ENCODE measurements around the gene PTPN9. TPM values are rescaled to one million over a fixed set of nuclear protein-coding genes. Genes with fewer than 3 reads are reported as not detected.
"Not testable (repeated sequence)": the region's sequence is repeated elsewhere in the genome, so short reads cannot be mapped to it uniquely, and the experiment has no call there.

The PTPN9 gene
- total and polyA plus RNA-seq, 2 donors (not counting 1 experiment from before 2014, with no cell fraction given): 11.8 to 15.5 TPM

DNA sequence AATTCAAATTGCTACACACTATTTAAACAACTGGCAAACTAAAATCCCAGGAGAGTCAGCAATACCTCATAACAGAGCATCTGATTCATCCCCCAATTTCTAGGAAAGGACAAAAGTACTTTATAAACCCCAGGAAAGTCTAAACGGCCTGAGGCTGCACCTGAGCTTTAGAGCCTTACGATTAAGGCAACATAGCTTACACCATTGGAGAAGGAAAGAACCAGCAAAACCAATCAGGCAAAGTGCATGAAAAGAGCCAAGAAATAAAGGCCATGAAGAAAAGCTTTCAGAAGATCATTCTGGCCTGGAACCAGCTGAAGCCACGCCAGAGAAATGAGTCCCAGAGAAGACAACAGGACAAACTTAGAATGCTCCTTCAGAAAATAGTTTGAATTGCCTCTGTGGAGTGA, 48.1 kb downstream of the PTPN9 start:
- Mint-ChIP-seq H3K9me3 (ENCODE audit: insufficient read depth) (no peaks in the 10 kb centered on the region), H3K4me1 (peaks cover 8% of the 10 kb centered on the region), H3K27me3 (no peaks in the 10 kb centered on the region), H3K4me3 (no peak overlapping the region), H3K27ac (no peak overlapping the region)
- no peak overlapping the region for H2AFZ ChIP-seq (ENCODE audit: insufficient read depth, low read depth, low read length, poor library complexity, severe bottlenecking)
- H3K4me1 ChIP-seq (ENCODE audit: control insufficient read depth in 2 of 2, insufficient read depth in 2 of 2, low read length in 2 of 2): no peaks in the 10 kb centered on the region
- ChIA-PET CTCF (no interaction called here), POLR2A (no interaction called here)
- H3K9me3 ChIP-seq (ENCODE audit: control extremely low read depth in 1 of 3, control insufficient read depth in 2 of 3, insufficient read depth in 1 of 3, low read length in 2 of 3): no peaks in the 10 kb centered on the region
- peaks cover 6% of the 10 kb centered on the region for H3K79me2 ChIP-seq (ENCODE audit: control insufficient read depth, insufficient read depth, low read length)
- H3K4me3 ChIP-seq (ENCODE audit: control extremely low read depth in 1 of 5, extremely low read depth in 1 of 5, insufficient read depth in 1 of 5, low read depth in 2 of 5, low read length in 4 of 5): no peak overlapping the region
- H3K27ac ChIP-seq (ENCODE audit: low read length in 2 of 2): no peak overlapping the region
- H3K27me3 ChIP-seq (replicated peaks in 1 of 4; ENCODE audit: control extremely low read depth in 1 of 4, control insufficient read depth in 3 of 4, insufficient read depth in 4 of 4, low read length in 3 of 4): no peaks in the 10 kb centered on the region
- no peak overlapping the region for H3K4me2 ChIP-seq (replicated peaks; ENCODE audit: low read depth, low read length, poor library complexity, severe bottlenecking)
- H3K9ac ChIP-seq (ENCODE audit: low read length): no peak overlapping the region
- peaks cover 3 to 11% of the 10 kb centered on the region in 2 experiments for H3K36me3 ChIP-seq (replicated peaks in 1 of 2; ENCODE audit: control extremely low read depth in 1 of 2, control insufficient read depth in 1 of 2, extremely low read depth in 1 of 2, insufficient read depth in 2 of 2, low read length in 1 of 2)
- ATAC-seq (ENCODE audit: low read depth) (no peak), DNase-seq (no peak)
- TF ChIP-seq, protein P1, sequence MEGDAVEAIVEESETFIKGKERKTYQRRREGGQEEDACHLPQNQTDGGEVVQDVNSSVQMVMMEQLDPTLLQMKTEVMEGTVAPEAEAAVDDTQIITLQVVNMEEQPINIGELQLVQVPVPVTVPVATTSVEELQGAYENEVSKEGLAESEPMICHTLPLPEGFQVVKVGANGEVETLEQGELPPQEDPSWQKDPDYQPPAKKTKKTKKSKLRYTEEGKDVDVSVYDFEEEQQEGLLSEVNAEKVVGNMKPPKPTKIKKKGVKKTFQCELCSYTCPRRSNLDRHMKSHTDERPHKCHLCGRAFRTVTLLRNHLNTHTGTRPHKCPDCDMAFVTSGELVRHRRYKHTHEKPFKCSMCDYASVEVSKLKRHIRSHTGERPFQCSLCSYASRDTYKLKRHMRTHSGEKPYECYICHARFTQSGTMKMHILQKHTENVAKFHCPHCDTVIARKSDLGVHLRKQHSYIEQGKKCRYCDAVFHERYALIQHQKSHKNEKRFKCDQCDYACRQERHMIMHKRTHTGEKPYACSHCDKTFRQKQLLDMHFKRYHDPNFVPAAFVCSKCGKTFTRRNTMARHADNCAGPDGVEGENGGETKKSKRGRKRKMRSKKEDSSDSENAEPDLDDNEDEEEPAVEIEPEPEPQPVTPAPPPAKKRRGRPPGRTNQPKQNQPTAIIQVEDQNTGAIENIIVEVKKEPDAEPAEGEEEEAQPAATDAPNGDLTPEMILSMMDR (IDR thresholded peaks at IDR 0.05): no peak
- TF ChIP-seq EZH2 (IDR thresholded peaks at IDR 0.05; ENCODE audit: borderline replicate concordance, insufficient read depth, low read depth, low read length, poor library complexity, severe bottlenecking): no peak
- intact Hi-C loops (cut with micrococcal nuclease): no loop called here
- H4K20me1 ChIP-seq (ENCODE audit: control insufficient read depth, insufficient read depth, low read length, poor library complexity, severe bottlenecking): peaks cover 5% of the 10 kb centered on the region
- WGBS (ENCODE audit: insufficient coverage): 100% methylated on average over 3 of the region's 3 CpGs

DNA sequence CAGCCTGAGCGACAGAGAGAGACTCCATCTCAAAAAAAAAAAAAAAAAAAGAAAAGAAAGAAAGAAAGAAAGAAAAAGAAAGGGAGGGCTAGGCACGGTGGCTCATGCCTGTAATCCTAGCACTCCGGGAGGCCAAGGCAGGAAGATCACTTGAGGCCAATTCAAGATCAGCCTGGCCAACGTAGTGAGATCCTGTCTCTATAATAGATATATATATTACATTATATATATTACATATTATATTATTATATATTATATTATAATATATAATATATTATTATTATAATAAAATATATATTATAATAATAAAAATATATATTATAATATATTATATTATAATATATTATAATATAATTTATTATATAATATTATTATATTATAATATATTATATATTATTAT, 48.9 kb downstream of the PTPN9 start:
- Histone ChIP-seq H3K4me1 (ENCODE audit: control insufficient read depth in 2 of 2, insufficient read depth in 2 of 2, low read length in 2 of 2) (no peaks in the 10 kb centered on the region), H3K27ac (ENCODE audit: low read length in 2 of 2) (no peak overlapping the region), H3K79me2 (ENCODE audit: control insufficient read depth, insufficient read depth, low read length) (peaks cover 6% of the 10 kb centered on the region), H4K20me1 (ENCODE audit: control insufficient read depth, insufficient read depth, low read length, poor library complexity, severe bottlenecking) (peaks cover 5% of the 10 kb centered on the region), H2AFZ (ENCODE audit: insufficient read depth, low read depth, low read length, poor library complexity, severe bottlenecking) (no peak overlapping the region), H3K36me3 (replicated peaks in 1 of 2; ENCODE audit: control extremely low read depth in 1 of 2, control insufficient read depth in 1 of 2, extremely low read depth in 1 of 2, insufficient read depth in 2 of 2, low read length in 1 of 2) (peaks cover 3 to 15% of the 10 kb centered on the region in 2 experiments), H3K4me3 (ENCODE audit: control extremely low read depth in 1 of 5, extremely low read depth in 1 of 5, insufficient read depth in 1 of 5, low read depth in 2 of 5, low read length in 4 of 5) (no peak overlapping the region), H3K9ac (ENCODE audit: low read length) (no peak overlapping the region), H3K4me2 (replicated peaks; ENCODE audit: low read depth, low read length, poor library complexity, severe bottlenecking) (no peak overlapping the region), H3K27me3 (replicated peaks in 1 of 4; ENCODE audit: control extremely low read depth in 1 of 4, control insufficient read depth in 3 of 4, insufficient read depth in 4 of 4, low read length in 3 of 4) (no peaks in the 10 kb centered on the region), H3K9me3 (ENCODE audit: control extremely low read depth in 1 of 3, control insufficient read depth in 2 of 3, insufficient read depth in 1 of 3, low read length in 2 of 3) (no peaks in the 10 kb centered on the region)
- no CpG with 5 or more reads among the region's 4 CpGs for WGBS (ENCODE audit: insufficient coverage)
- no peak for TF ChIP-seq EZH2 (IDR thresholded peaks at IDR 0.05; ENCODE audit: borderline replicate concordance, insufficient read depth, low read depth, low read length, poor library complexity, severe bottlenecking)
- TF ChIP-seq, protein P1 (IDR thresholded peaks at IDR 0.05): no peak
- Mint-ChIP-seq H3K4me1 (peaks cover 8% of the 10 kb centered on the region), H3K9me3 (ENCODE audit: insufficient read depth) (no peaks in the 10 kb centered on the region), H3K27ac (no peak overlapping the region), H3K4me3 (no peak overlapping the region), H3K27me3 (no peaks in the 10 kb centered on the region)
- ChIA-PET POLR2A (no interaction called here), CTCF (no interaction called here)
- ATAC-seq (ENCODE audit: low read depth): no peak
- intact Hi-C loops (cut with micrococcal nuclease): no loop called here
- no peak for DNase-seq

DNA sequence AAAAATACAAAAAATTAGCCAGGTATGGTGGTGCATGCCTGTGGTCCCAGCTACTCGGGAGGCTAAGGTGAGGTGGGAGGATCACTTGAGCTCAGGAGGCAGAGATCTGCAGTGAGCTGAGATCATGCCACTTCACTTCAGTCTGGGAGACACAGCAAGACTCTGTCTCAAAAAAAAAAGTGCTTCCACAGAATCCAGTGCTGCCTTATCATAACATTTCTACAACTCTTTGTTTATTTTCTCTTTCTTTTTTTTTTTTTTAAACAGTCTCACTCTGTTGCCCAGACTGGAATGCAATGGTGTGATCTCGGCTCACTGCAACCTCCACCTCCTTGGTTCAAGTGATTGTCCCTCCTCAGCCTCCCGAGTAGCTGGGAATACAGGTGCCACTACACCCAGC, 53.4 kb downstream of the PTPN9 start:
- 100% methylated on average over 1 of the region's 3 CpGs for WGBS (ENCODE audit: insufficient coverage)
- H3K9ac ChIP-seq (ENCODE audit: low read length); H3K4me2 ChIP-seq (replicated peaks; ENCODE audit: low read depth, low read length, poor library complexity, severe bottlenecking); H3K4me1 ChIP-seq (ENCODE audit: control insufficient read depth in 2 of 2, insufficient read depth in 2 of 2, low read length in 2 of 2); H3K27me3 Mint-ChIP-seq; H4K20me1 ChIP-seq (ENCODE audit: control insufficient read depth, insufficient read depth, low read length, poor library complexity, severe bottlenecking); H2AFZ ChIP-seq (ENCODE audit: insufficient read depth, low read depth, low read length, poor library complexity, severe bottlenecking); ATAC-seq (ENCODE audit: low read depth); H3K9me3 ChIP-seq (ENCODE audit: control extremely low read depth in 1 of 3, control insufficient read depth in 2 of 3, insufficient read depth in 1 of 3, low read length in 2 of 3); H3K27me3 ChIP-seq (replicated peaks in 1 of 4; ENCODE audit: control extremely low read depth in 1 of 4, control insufficient read depth in 3 of 4, insufficient read depth in 4 of 4, low read length in 3 of 4); H3K4me3 Mint-ChIP-seq; H3K9me3 Mint-ChIP-seq (ENCODE audit: insufficient read depth); H3K4me1 Mint-ChIP-seq; H3K4me3 ChIP-seq (ENCODE audit: control extremely low read depth in 1 of 5, extremely low read depth in 1 of 5, insufficient read depth in 1 of 5, low read depth in 2 of 5, low read length in 4 of 5); intact Hi-C loops (cut with micrococcal nuclease); H3K27ac Mint-ChIP-seq; H3K79me2 ChIP-seq (ENCODE audit: control insufficient read depth, insufficient read depth, low read length); POLR2A ChIA-PET; DNase-seq; H3K27ac ChIP-seq (ENCODE audit: low read length in 2 of 2): not testable (repeated sequence)
- H3K36me3 ChIP-seq (replicated peaks in 1 of 2; ENCODE audit: control extremely low read depth in 1 of 2, control insufficient read depth in 1 of 2, extremely low read depth in 1 of 2, insufficient read depth in 2 of 2, low read length in 1 of 2): peaks cover 0 to 38% of the 10 kb centered on the region in 2 experiments
- CTCF ChIA-PET: interaction anchor here (0.6 kb wide), 1 partner anchor 1351 kb away, joined by 3 read pairs; no protein-coding TSS in a partner anchor

All from B cell (primary cell).